Left renal pelvis (tissue), 4 donors: ENCODE results near the gene PFN4. TPM values are rescaled to one million over a fixed set of nuclear protein-coding genes. Genes with fewer than 3 reads are reported as not detected.

Source experiments
- DNase-seq, 4 donors: peaks; one replicate each; pipeline ENCODE4 v3.0.0-alpha.2; 2013; ENCODE audit warnings: low read depth in 4 of 4, low spot score in 3 of 4
- polyA plus RNA-seq, 4 donors: library from polyadenylated mRNA; unstranded; fragments of 120-200 nt; gene quantifications; one replicate each; pipeline ENCODE4 v1.2.1, GENCODE V29; 2013; ENCODE audit not compliant: insufficient read length in 4 of 4

The PFN4 gene
- polyA plus RNA-seq, 4 donors, result 1.9 to 2.9 (median 2.4) TPM

- DNase-seq, result no peak
These were observed 40.2 kb downstream of the PFN4 start for GRCh38 chr2:24082787-24083566.

GRCh38 chr2:24080701-24081100 is 42.4 kb downstream of the PFN4 start:
- DNase-seq, result no peak

- DNase-seq, result no peak
These were observed 45.3 kb downstream of the PFN4 start for GRCh38 chr2:24077879-24078278.

- no peak for DNase-seq
These were observed 45.6 kb downstream of the PFN4 start for GRCh38 chr2:24077535-24077877.

GRCh38 chr2:24076849-24077534 is 46.1 kb downstream of the PFN4 start:
- no peak for DNase-seq

- DNase-seq, result peak; percentile 96 to 99 (median 98)
These were observed 47.0 kb downstream of the PFN4 start, which contains the start of gene SF3B6 for GRCh38 chr2:24075915-24076848. TSS of gene SF3B6 (minus strand) at chr2:24076326. CDS start at chr2:24076229, 97 bp downstream.

GRCh38 chr2:24075259-24075658 is 47.9 kb downstream of the PFN4 start:
- no peak for DNase-seq

- DNase-seq, result no peak
These were observed 49.3 kb downstream of the PFN4 start for GRCh38 chr2:24073816-24074215.

GRCh38 chr2:24072259-24072658 is 50.9 kb downstream of the PFN4 start:
- DNase-seq, result no peak

- DNase-seq, result no peak
These were observed 57.8 kb downstream of the PFN4 start for GRCh38 chr2:24065341-24065740.

Other genes with a start within 250 kb of the PFN4 start
- gene ATAD2B, start 196.2 kb downstream of the PFN4 start, polyA plus RNA-seq, result 10 to 100 TPM; 15.7 to 23.6 (median 20.9) TPM
- 10 to 100 TPM; 16.6 to 21.2 (median 20.2) TPM for gene UBXN2A, start 182.9 kb downstream of the PFN4 start, polyA plus RNA-seq
- 1 to 10 TPM; 2.0 to 4.9 (median 2.7) TPM for gene MFSD2B, start 113.2 kb downstream of the PFN4 start, polyA plus RNA-seq
- 10 to 100 TPM; 10.1 to 16.8 (median 14.5) TPM for gene WDCP, start 75.9 kb downstream of the PFN4 start, polyA plus RNA-seq
- 10 to 100 TPM in 2 of 4 donors, 1 to 10 TPM in 2; 5.9 to 13.4 (median 9.7) TPM for gene FKBP1B, start 73.6 kb downstream of the PFN4 start, polyA plus RNA-seq
- 100 to 1,000 TPM; 117 to 188 (median 143) TPM for gene SF3B6, start 47.0 kb downstream of the PFN4 start, polyA plus RNA-seq
- gene TP53I3, start 38.5 kb downstream of the PFN4 start, polyA plus RNA-seq, result 10 to 100 TPM; 39.4 to 71.9 (median 51.6) TPM
- gene FAM228B, start 135 bp upstream of the PFN4 start, polyA plus RNA-seq, result 10 to 100 TPM; 18.8 to 32.9 (median 24.6) TPM
- 1 to 10 TPM in 2 of 4 donors, under 1 TPM in 2; 0.48 to 1.5 (median 0.91) TPM for gene FAM228A, start 51.7 kb upstream of the PFN4 start, polyA plus RNA-seq
- 10 to 100 TPM; 20.8 to 32.4 (median 28.7) TPM for gene ITSN2, start 237.2 kb upstream of the PFN4 start, polyA plus RNA-seq